HG02852 (cell line): ENCODE data around the gene FAM25C.
"Not testable (repeated sequence)": the region's sequence is repeated elsewhere in the genome, so short reads cannot be mapped to it uniquely, and the experiment has no call there.

Experiments used
- ATAC-seq: cut with Tn5 transposase; IDR thresholded peaks from one replicate; pipeline ENCODE4 v1.9.1; 2021; ENCODE audit warnings: mild to moderate bottlenecking, moderate library complexity; ENCODE audit not compliant: unreplicated experiment

Gene FAM25C

GRCh38 chr10:47999691-48000090 is at the start of gene FAM25C:
TSS of gene FAM25C (minus strand) at chr10:47999791. CDS start at chr10:47999765, 26 bp downstream.
- ATAC-seq = not testable (repeated sequence)

GRCh38 chr10:48044557-48044956 is 45.0 kb upstream of the FAM25C start:
- ATAC-seq = not testable (repeated sequence)

GRCh38 chr10:48031390-48031789 is 31.8 kb upstream of the FAM25C start:
- not testable (repeated sequence) for ATAC-seq

GRCh38 chr10:48002306-48002705 is 2.7 kb upstream of the FAM25C start:
- ATAC-seq = not testable (repeated sequence)

GRCh38 chr10:47994045-47994444 is 5.5 kb downstream of the FAM25C start:
- ATAC-seq = not testable (repeated sequence)

- ATAC-seq = not testable (repeated sequence)
These were observed 7.0 kb downstream of the FAM25C start for GRCh38 chr10:47992560-47992959.

GRCh38 chr10:47991706-47992105 is 7.9 kb downstream of the FAM25C start:
- not testable (repeated sequence) for ATAC-seq

GRCh38 chr10:47990097-47990496 is 9.5 kb downstream of the FAM25C start:
- not testable (repeated sequence) for ATAC-seq

GRCh38 chr10:47989542-47989950 is 10.0 kb downstream of the FAM25C start:
- not testable (repeated sequence) for ATAC-seq

- not testable (repeated sequence) for ATAC-seq
These were observed 10.7 kb downstream of the FAM25C start for GRCh38 chr10:47988718-47989541.

GRCh38 chr10:47987952-47988351 is 11.6 kb downstream of the FAM25C start:
- ATAC-seq = not testable (repeated sequence)

- peak; percentile 51 for ATAC-seq
These were observed 13.0 kb downstream of the FAM25C start for GRCh38 chr10:47986413-47987230.

GRCh38 chr10:47975409-47975808 is 24.2 kb downstream of the FAM25C start:
- ATAC-seq = not testable (repeated sequence)

- ATAC-seq = not testable (repeated sequence)
These were observed 26.5 kb downstream of the FAM25C start for GRCh38 chr10:47973131-47973530.

GRCh38 chr10:47972077-47972476 is 27.5 kb downstream of the FAM25C start:
- ATAC-seq = not testable (repeated sequence)

GRCh38 chr10:47971598-47971997 is 28.0 kb downstream of the FAM25C start:
- ATAC-seq = not testable (repeated sequence)

GRCh38 chr10:47970047-47970446 is 29.5 kb downstream of the FAM25C start:
- ATAC-seq = not testable (repeated sequence)

GRCh38 chr10:47968988-47969387 is 30.6 kb downstream of the FAM25C start:
- ATAC-seq = peak; percentile 95

GRCh38 chr10:47964280-47965063 is 35.1 kb downstream of the FAM25C start:
- ATAC-seq = not testable (repeated sequence)

- not testable (repeated sequence) for ATAC-seq
These were observed 36.8 kb downstream of the FAM25C start for GRCh38 chr10:47962785-47963184.

- not testable (repeated sequence) for ATAC-seq
These were observed 38.9 kb downstream of the FAM25C start for GRCh38 chr10:47960699-47961098.
